Endodermal cell (in vitro differentiated cells): ENCODE data around the gene UGT1A3. TPM values are rescaled to one million over a fixed set of nuclear protein-coding genes. Genes with fewer than 3 reads are reported as not detected.

Experiments used
- DNase-seq: peaks from one replicate; pipeline ENCODE4 v3.0.0-alpha.2; 2017
- H3K27ac ChIP-seq: 2 replicates; pipeline ENCODE4 v1.5.1; 2013; ENCODE audit warnings: mild to moderate bottlenecking, low read depth, low read length, moderate library complexity
- H3K27me3 ChIP-seq: 2 replicates; pipeline ENCODE4 v1.6.1; 2013; ENCODE audit warnings: mild to moderate bottlenecking, low read length, moderate library complexity; ENCODE audit not compliant: insufficient read depth, control insufficient read depth, poor library complexity, severe bottlenecking
- H3K36me3 ChIP-seq: 2 replicates; pipeline ENCODE4 v1.7.0; 2013; ENCODE audit warnings: mild to moderate bottlenecking, low read length, moderate library complexity; ENCODE audit not compliant: control insufficient read depth, insufficient read depth
- H3K4me1 ChIP-seq: one replicate; pipeline ENCODE4 v1.7.0; 2013; ENCODE audit warnings: low read length; ENCODE audit not compliant: control insufficient read depth, insufficient read depth
- H3K4me3 ChIP-seq: 2 replicates; pipeline ENCODE4 v1.5.1; 2013; ENCODE audit warnings: mild to moderate bottlenecking, low read length, moderate library complexity
- H3K9ac ChIP-seq: 2 replicates; pipeline ENCODE4 v1.6.1; 2013; ENCODE audit warnings: mild to moderate bottlenecking, low read length, moderate library complexity; ENCODE audit not compliant: poor library complexity, severe bottlenecking; ENCODE audit errors: extremely low read depth
- H3K9me3 ChIP-seq: 2 replicates; pipeline ENCODE4 v1.6.1; 2013; ENCODE audit warnings: mild to moderate bottlenecking, low read length, moderate library complexity; ENCODE audit not compliant: control insufficient read depth
- H3K27ac Mint-ChIP-seq: 2 replicates; pipeline ENCODE4 v1.8.0; 2020; ENCODE audit warnings: mixed read lengths
- H3K27me3 Mint-ChIP-seq: 2 replicates; pipeline ENCODE4 v1.8.0; 2021; ENCODE audit warnings: mild to moderate bottlenecking, mixed read lengths; ENCODE audit not compliant: insufficient read depth
- H3K36me3 Mint-ChIP-seq: 2 replicates; pipeline ENCODE4 v1.8.0; 2020; ENCODE audit warnings: low read depth, mixed read lengths
- H3K4me1 Mint-ChIP-seq: 2 replicates; pipeline ENCODE4 v1.8.0; 2020; ENCODE audit warnings: mixed read lengths
- H3K4me3 Mint-ChIP-seq: 2 replicates; pipeline ENCODE4 v1.8.0; 2020; ENCODE audit warnings: mild to moderate bottlenecking, moderate library complexity, mixed read lengths
- H3K9me3 Mint-ChIP-seq: 2 replicates; pipeline ENCODE4 v1.8.0; 2020; ENCODE audit warnings: mild to moderate bottlenecking, mixed read lengths
- CTCF ChIP-seq: fragments of 200-600 bp; sonication (generic); conservative IDR thresholded peaks from 2 replicates; pipeline ENCODE4 v1.5.0; 2021; ENCODE audit warnings: antibody characterized with exemption, mild to moderate bottlenecking
- WGBS, 2 experiments: methylation state at CpG; one replicate each; pipeline versions ENCODE4 v1.1.5 to v1.1.7; 2013; ENCODE audit warnings: missing lambda C conversion rate in 2 of 2, mixed read lengths in 1 of 2; ENCODE audit not compliant: insufficient coverage in 1 of 2, insufficient read length in 1 of 2; 5-methylcytosine and 5-hydroxymethylcytosine counted together
- total RNA-seq, 2 donors: library from RNA; stranded (reverse); fragmentation: NEBNext Ultra II Directional in 1 of 2; extraction: Animal tissue kit (Norgen Biotek cat#: 25700) in 1 of 2; gene quantifications; 2 replicates in 1 of 2; 3 replicates in 1 of 2; pipeline ENCODE4 v1.2.1, GENCODE V29; 2021

The UGT1A3 gene
- total RNA-seq, 2 donors from 2014 or later, result not detected

- no peak overlapping the region for H3K9ac ChIP-seq
- no peak for DNase-seq
- no peak for TF ChIP-seq CTCF
- 76 to 80% methylated on average over 4 to 5 of the region's 5 CpGs for WGBS, 2 experiments
- no peak overlapping the region for H3K27ac ChIP-seq
- Mint-ChIP-seq H3K4me1 (no peaks in the 10 kb centered on the region), H3K36me3 (no peaks in the 10 kb centered on the region), H3K27ac (no peak overlapping the region), H3K9me3 (peaks cover 28% of the 10 kb centered on the region), H3K4me3 (no peak overlapping the region), H3K27me3 (no peaks in the 10 kb centered on the region)
- no peak overlapping the region for H3K4me3 ChIP-seq
- no peaks in the 10 kb centered on the region for H3K4me1 ChIP-seq
- no peaks in the 10 kb centered on the region for H3K36me3 ChIP-seq
- H3K9me3 ChIP-seq, result peaks cover 10% of the 10 kb centered on the region
- no peaks in the 10 kb centered on the region for H3K27me3 ChIP-seq
Observed at GRCh38 chr2:233772583-233772982, 43.7 kb downstream of the UGT1A3 start.

GRCh38 chr2:233773854-233774253, 45.0 kb downstream of the UGT1A3 start:
- Histone ChIP-seq H3K4me1 (no peaks in the 10 kb centered on the region), H3K36me3 (no peaks in the 10 kb centered on the region), H3K27me3 (no peaks in the 10 kb centered on the region), H3K4me3 (no peak overlapping the region), H3K9me3 (peaks cover 10% of the 10 kb centered on the region), H3K27ac (no peak overlapping the region), H3K9ac (no peak overlapping the region)
- no peak for TF ChIP-seq CTCF
- Mint-ChIP-seq H3K27ac (no peak overlapping the region), H3K27me3 (no peaks in the 10 kb centered on the region), H3K9me3 (peaks cover 28% of the 10 kb centered on the region), H3K36me3 (no peaks in the 10 kb centered on the region), H3K4me1 (no peaks in the 10 kb centered on the region), H3K4me3 (no peak overlapping the region)
- no peak for DNase-seq
- 90 to 92% methylated on average over 5 of the region's 5 CpGs for WGBS, 2 experiments

- no peaks in the 10 kb centered on the region for H3K4me1 ChIP-seq
- H3K9ac ChIP-seq, result no peak overlapping the region
- DNase-seq, result no peak
- 91 to 100% methylated on average over 2 to 6 of the region's 6 CpGs for WGBS, 2 experiments
- H3K27me3 ChIP-seq, result no peaks in the 10 kb centered on the region
- no peak overlapping the region for H3K27ac ChIP-seq
- H3K9me3 ChIP-seq, result peaks cover 10% of the 10 kb centered on the region
- Mint-ChIP-seq H3K27ac (no peak overlapping the region), H3K4me3 (no peak overlapping the region), H3K36me3 (no peaks in the 10 kb centered on the region), H3K9me3 (peaks cover 28% of the 10 kb centered on the region), H3K27me3 (no peaks in the 10 kb centered on the region), H3K4me1 (no peaks in the 10 kb centered on the region)
- no peaks in the 10 kb centered on the region for H3K36me3 ChIP-seq
- no peak for TF ChIP-seq CTCF
- no peak overlapping the region for H3K4me3 ChIP-seq
Observed at GRCh38 chr2:233775414-233775813, 46.6 kb downstream of the UGT1A3 start.
